ENCODE data around the gene FAAP20.

Gene FAAP20

DNA sequence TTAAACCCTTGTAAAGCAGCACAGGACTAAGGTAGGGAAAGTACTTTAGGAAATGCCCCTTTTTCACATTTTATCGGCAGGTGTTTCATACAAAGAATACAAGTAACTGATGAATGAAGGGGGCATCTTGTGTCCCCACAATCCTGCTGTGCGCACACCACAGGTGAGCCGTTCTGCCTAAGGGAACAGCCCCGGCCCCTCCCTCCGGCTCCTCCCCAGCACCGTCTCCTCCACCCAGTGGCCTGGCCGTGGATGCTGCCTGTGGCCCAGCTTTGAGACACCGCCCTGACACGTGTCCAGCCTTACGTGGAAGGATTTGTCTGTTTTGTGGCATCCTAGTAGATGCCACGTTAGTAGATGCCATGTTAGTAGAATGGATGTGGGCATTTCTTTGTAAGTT is 12.8 kb downstream of the FAAP20 start:
- in situ Hi-C loops (cut with MboI; ENCODE audit: low sequenced_read_pairs) = loop anchor here (25.0 kb wide), 1 partner anchor 356 kb away; the partner anchor contains the start of genes HES5 and PANK4

DNA sequence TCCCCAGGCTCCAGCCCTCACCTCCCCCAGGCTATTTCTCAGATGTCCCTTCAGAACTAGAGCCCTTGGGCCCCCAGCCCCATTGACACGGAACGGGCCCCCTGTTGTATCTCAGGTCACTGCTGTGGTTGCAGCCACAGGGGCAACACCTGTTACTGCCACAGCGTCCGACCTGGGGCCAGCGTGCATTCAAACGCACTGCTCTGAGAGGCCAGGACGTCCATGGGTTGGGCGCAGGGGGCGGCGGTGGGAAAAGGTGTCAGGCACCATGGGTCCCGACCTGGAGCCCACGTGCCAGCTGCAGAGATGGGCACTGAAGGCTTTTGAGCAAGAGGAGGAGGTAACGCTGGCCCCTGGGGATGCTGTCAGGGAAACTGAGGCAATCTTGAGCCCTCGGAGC is 13.3 kb downstream of the FAAP20 start:
- in situ Hi-C loops (cut with MboI; ENCODE audit: low sequenced_read_pairs) = loop anchor here (25.0 kb wide), 1 partner anchor 356 kb away; the partner anchor contains the start of genes HES5 and PANK4

DNA sequence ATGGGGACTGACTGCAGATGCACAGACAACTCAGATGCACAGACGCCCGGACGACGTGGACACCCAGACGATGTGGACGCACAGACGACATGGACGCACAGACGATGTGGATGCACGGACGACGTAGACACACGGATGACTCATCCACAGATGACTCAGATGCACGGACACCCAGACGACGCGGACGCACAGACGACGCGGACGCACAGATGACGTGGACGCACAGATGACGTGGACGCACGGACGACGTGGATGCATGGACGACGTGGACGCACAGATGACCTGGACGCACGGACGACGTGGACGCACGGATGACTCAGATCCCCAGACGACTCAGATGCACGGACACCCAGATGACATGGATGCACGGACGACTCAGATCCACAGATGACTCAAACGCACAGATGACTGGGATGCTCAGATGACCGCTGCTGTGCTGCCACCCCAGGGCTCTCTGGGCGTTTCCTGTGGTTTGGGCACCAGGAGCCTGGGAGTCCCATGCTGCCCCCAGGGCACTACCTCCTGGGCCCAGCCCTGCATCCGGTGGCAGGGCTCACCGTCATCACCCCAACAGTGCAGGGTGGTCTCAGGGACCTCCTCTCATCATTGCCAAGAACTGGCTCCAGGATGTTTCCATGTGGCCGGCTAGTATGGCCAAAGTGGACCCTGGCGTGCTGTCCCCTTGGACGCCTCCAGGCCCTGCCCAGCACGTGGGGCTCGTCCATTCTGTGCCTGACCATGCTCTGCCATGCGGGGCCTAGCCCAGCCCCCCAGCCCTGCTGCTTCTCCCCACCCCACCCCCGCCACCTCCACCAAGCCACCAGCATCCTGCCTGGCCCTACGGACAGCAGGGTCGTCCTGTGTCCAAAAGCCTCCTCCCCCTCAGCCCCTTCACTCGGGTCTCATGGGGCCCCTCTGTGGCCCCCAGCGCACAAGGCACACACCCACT is 14.0 kb downstream of the FAAP20 start:
- in situ Hi-C loops (cut with MboI; ENCODE audit: low sequenced_read_pairs) = loop anchor here (25.0 kb wide), 1 partner anchor 357 kb away; the partner anchor contains the start of genes HES5 and PANK4

DNA sequence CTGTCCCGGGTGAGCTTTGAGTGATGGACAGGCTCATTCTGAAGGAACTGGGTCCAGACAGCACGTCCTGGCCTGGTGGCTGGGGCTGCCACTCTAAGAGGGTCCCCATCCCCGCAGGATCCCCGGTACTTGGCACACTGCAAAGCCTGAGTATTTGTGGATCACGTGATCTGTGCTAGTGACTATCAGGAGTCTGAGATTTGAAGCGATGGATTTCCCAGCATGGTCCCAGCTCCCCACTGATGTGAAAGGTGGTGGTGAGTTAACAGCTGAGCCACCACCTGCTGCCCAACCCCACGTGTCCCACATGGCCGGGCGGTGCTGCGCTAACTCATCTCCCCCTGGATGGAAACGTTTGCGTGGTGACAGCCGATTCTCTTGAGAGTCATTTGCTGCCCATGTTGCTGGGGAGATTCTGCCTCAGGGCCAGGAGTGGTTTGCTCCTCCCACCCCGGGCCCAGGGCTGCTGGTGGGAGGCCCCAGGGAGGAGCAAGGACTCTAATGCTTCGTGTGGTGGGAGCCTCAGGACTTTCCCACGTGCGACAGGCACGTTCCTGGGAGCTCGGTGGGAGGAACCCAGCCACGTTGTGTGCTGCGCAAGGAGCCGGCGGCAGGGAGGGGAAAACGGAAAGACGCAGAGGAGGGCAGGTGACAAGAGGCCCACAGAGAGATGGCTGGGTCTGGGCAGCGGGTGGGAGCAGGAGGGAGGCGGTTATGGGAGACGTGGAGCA is 15.1 kb downstream of the FAAP20 start:
- in situ Hi-C loops (cut with MboI; ENCODE audit: low sequenced_read_pairs) = loop anchor here (10.0 to 25.0 kb wide), 2 partner anchors 215 to 358 kb away; partner anchors contain the start of genes HES5 and PANK4

DNA sequence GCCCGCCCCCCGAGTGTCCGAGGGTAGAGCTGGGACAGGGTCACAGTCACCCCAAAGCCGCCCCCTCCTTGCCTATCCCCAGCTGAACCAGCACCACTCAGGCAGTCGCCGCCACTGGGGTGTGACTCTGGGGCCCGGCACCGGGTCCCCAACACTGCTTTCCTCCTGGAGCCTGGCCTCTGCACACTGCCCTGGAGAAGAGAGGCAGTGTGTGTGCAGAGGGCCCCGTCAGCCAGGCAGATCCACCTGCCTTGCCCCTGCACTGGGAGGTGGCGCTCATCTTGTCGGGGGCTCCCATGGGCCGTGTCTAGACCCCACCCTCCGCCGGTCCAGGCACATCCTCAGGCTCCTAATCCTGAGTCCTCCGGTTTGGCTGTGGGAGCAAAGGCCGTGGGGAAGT is 15.7 kb downstream of the FAAP20 start:
- in situ Hi-C loops (cut with MboI; ENCODE audit: low sequenced_read_pairs) = loop anchor here (10.0 to 25.0 kb wide), 2 partner anchors 214 to 358 kb away; partner anchors contain the start of genes HES5 and PANK4

DNA sequence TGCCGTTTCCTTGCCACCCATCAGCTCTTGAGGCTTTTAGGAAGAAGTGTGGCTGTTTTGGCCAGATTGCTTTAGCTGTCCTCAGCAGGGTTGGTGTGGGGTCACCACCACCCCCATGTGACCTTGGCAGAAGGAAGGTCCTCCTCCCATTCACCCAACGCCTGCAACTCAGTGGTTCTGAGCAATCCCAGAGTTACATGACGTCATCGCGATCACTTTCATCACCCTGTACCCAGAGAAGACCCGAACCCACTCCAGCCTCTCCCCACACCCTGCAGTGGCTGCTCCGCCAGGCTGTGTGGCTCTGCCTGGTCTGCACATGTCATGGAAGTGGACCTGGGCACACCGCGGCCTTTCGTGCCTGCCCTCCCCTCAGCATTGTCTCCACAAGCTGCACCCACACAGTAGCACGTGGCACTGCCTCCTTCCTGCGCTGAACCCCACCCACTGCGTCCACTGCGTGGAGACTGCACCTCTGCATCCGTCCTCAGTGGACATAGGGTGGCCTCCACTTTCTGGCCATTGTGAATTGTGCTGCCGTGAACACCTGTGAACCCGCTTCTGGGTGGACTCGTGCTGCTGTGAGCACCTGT is 16.5 kb downstream of the FAAP20 start:
- in situ Hi-C loops (cut with MboI; ENCODE audit: low sequenced_read_pairs) = loop anchor here (10.0 to 25.0 kb wide), 2 partner anchors 213 to 359 kb away; partner anchors contain the start of genes HES5 and PANK4

DNA sequence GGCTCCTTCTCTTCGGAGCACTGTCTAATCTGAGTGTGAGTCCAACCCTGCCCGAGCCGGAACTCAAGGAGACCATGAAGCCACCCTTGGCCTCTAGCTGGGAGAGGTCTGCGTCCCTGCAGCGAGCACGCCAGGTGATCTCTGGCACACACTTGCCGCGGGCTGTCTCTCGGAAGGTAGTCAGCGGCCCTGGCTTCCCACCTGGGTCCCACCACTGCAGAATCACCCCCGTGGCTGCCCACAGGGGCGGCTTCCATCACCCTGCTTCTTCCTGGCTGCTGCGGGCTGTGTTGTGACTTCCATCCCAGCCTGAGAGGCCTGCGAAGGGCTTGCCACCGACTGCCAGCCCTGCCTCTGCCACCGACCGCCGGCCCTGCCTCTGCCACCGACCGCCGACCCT is 17.0 kb downstream of the FAAP20 start:
- in situ Hi-C loops (cut with MboI; ENCODE audit: low sequenced_read_pairs) = loop anchor here (10.0 to 25.0 kb wide), 2 partner anchors 213 to 360 kb away; partner anchors contain the start of genes HES5 and PANK4

DNA sequence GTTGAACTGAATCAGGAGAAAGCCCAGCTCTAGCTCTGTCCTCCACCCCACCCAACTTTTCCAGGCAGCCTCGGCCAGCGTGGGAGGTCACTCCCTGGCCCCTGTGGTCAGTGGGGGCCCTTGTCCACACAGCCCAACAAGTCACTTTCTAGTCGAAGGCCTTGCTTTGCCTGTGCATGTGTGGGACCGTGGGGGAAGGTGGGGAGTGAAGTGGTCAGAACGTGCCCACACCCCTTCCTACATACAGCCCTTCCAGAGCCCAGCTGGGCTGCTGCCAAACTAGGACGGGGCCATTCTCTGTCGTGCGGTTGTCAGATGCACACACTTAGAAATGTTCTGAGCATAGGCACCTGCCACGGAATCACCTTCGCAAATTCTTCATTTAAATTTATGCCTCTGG is 18.0 kb downstream of the FAAP20 start:
- in situ Hi-C loops (cut with MboI; ENCODE audit: low sequenced_read_pairs) = loop anchor here (10.0 to 25.0 kb wide), 2 partner anchors 212 to 361 kb away; partner anchors contain the start of genes HES5 and PANK4

DNA sequence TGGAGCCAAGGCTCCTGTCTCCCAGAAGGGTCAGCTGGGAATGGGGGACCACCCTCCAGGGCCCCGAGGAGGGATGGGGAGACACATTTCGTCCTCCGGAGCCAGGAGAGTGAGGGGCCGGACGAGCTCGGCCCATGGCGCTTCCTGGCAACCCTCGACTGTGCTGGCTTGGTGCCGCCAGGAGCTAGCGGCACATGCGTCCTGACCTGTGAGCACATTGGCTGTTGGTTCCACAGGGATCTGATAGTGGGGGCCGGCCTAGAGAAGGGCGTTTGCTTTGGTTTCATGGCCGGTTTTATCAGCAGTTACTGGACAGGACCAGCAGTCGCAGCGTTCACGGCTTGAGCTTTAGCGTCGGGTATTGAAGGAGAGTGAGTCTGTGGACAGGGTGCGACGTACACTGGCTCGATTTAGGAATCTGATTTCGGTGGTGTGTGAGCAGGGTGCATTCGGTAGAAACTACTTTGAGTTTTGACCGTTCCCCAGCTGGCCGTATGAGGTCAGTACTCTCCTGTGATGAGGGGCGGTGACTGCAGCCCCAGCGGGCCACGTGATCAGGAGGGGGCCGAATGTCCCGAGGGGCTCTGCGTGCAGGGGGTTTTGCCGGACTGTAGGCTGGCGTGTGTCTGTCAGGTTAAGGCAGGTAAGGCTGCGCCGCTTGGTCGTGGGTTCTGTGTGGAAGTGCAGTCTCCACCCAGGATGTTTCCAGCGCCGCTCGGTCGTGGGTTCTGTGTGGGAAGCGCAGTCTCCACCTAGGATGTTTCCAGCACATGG is 18.7 kb downstream of the FAAP20 start:
- in situ Hi-C loops (cut with MboI; ENCODE audit: low sequenced_read_pairs) = loop anchor here (10.0 to 25.0 kb wide), 2 partner anchors 211 to 361 kb away; partner anchors contain the start of genes HES5 and PANK4

DNA sequence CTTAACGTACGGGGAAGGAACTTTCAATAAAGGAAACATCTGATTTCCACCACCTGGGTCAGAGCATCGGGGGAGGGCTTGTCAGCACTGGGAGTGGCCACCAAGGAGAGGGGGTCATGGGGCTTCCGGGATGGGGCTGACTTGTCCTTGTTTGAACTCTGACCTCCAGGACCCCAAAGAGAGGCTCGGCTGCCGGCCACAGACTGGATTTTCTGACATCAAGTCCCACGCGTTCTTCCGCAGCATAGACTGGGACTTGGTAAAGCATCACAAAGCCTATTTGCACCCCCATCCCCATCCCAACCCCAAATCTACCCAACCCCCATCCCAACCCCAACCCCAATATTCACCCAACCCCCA is 19.5 kb downstream of the FAAP20 start:
- in situ Hi-C loops (cut with MboI; ENCODE audit: low sequenced_read_pairs) = loop anchor here (10.0 to 25.0 kb wide), 2 partner anchors 210 to 362 kb away; partner anchors contain the start of genes HES5 and PANK4

DNA sequence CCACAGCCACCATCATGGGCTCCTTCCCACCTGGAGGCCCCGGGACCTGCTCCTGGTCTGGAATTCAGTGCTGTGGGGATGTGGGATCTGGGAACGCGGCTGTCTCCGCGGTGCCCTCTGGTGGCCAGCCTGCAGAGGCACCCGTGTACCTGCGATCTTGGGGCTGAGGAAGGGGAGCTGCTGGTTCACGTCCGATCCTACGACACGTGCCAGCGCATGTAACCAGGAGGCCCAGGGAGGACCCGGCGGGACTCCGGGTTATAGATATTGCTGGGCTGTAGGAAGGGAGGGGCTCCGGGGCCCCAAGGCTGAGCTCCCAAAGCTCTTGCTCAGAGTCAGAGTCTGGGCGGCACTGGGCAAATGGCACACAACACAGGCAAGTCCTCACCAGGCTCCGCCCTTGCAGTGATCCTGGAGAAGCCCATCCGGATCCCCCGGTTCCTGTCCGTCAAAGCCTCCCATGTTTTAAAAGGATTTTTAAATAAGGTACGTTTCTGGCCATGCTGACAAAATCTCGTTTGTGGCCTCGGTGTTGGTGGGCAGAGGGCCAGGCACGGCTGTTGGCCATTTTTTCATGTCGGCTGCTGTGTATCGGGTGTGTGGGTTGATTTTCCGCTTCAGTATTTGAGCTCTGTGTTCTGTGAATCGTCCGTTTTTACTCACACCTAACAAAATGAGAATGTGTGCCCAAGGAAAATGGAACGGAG is 20.1 kb downstream of the FAAP20 start:
- in situ Hi-C loops (cut with MboI; ENCODE audit: low sequenced_read_pairs) = loop anchor here (10.0 to 25.0 kb wide), 2 partner anchors 210 to 363 kb away; partner anchors contain the start of genes HES5 and PANK4

DNA sequence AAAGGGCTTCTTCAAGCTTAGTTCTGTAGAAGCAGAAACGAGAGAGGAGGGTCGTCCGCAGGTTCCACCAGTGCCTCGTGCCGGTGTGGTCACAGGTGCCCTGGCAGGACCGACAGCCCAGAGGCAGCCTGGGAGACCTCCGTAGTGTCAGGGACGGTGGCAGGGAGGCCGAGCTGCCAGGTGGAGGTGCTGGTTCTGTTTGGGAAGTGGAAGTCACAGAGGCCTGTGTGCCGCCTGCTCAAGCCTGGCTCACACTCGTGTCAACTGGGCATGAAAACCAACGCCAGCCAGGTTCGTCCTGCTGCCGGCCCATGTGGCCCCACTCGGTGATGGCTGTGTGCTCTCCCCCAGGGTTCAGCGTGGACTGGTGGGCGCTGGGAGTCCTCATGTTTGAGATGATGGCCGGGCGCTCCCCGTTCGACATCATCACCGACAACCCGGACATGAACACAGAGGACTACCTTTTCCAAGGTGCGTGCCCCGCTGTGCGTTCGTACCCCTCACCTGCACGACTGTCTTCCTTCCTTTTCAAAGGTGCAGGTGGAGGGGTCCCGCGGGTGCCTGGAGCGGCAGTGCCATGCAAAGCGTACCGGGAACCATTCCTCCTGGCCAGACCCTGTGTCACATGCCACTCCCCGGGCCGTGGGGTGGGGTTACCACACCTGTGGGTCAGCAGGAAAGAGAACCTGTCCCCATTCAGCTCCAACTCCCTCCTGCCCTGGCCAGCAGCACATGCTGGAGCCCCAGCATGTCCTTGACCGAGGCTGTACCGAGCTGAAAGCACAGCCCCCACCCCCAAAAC is 20.8 kb downstream of the FAAP20 start:
- in situ Hi-C loops (cut with MboI; ENCODE audit: low sequenced_read_pairs) = loop anchor here (10.0 kb wide), 1 partner anchor 209 kb away; no protein-coding TSS in a partner anchor

DNA sequence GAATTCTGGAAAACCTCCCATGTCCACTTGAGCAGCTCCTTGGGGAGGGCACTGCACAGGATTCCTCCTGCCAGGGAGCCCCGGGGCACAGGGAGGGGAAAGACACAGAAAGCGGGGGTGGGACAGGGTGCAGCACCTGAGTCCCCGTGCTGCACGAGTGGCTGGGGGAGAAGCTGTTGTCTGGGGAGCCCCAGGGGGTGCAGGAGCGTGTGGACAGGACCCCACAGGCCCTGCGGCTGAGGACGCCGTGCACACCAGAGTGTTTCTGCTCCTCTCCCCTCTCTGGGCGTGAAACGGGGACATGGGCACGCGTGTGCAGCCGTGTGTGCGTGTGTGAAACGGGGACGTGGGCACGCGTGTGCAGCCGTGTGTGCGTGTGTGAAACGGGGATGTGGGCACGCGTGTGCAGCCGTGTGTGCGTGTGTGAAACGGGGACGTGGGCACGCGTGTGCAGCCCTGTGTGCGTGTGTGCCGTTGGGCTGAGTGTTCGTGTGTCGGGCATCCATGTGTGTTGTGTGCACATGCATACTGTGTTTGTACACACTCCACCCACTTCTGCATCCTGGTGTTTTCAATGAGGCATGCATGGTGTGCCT is 21.9 kb downstream of the FAAP20 start:
- in situ Hi-C loops (cut with MboI; ENCODE audit: low sequenced_read_pairs) = loop anchor here (10.0 kb wide), 1 partner anchor 208 kb away; no protein-coding TSS in a partner anchor

DNA sequence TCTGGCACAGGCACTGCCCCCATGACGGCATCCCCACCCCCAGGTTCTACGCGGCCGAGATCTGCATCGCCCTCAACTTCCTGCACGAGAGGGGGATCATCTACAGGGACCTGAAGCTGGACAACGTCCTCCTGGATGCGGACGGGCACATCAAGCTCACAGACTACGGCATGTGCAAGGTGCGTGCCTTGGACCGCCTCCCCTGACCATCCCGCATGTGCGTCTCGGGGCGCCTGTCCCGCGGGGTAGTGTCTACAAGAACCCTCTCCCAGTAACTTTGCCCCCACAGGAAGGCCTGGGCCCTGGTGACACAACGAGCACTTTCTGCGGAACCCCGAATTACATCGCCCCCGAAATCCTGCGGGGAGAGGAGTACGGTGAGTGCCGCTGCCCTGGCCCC is 22.6 kb downstream of the FAAP20 start:
- in situ Hi-C loops (cut with MboI; ENCODE audit: low sequenced_read_pairs) = loop anchor here (10.0 kb wide), 1 partner anchor 207 kb away; no protein-coding TSS in a partner anchor

DNA sequence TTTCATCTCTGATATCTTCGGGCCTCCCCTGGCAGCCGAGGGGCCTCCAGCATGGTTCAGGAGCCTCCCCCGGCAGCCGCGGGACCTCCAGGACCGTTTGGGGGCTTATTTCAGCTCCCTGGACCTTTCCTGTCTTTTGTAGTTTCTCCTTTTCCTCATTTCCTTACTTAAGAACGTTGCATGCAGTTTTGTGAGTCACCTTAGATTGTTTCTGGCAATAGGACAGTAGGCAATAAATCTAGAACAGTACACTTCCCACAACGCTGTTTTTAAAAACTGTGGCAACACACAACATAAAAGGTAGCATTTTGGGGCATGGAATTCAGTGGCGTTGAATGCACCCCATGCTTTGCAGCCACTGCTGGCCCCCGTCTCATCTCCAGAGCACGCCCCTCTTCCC is 24.4 kb downstream of the FAAP20 start:
- in situ Hi-C loops (cut with MboI; ENCODE audit: low sequenced_read_pairs) = loop anchor here (10.0 kb wide), 1 partner anchor 205 kb away; no protein-coding TSS in a partner anchor

DNA sequence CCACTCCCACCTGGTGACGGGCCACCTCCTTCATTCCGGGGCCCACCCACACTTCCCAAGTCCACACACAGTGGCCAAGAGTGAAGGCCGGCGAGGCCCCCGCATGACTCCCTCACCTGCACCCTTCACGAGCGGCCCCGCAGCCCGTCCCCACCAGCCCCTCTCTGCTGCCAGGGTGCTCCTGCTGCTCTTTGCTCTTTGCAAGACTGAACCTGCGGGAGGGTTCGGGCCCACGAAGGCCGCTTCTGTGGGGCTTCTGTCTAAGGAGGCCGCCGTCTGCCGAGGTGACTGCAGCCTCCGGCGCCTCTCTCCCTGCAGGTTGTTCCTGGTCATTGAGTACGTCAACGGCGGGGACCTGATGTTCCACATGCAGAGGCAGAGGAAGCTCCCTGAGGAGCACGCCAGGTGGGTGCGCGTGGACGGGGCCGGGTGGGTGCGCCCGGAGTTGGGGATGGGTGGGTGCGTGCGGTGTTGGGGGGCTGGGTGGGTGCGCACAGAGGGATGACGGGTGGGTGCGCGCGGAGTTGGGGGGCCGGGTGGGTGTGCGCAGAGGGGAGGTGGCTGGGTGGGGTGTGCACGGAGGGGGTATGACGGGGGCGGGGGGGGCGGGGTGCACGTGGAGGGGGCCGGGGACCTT is 25.3 kb downstream of the FAAP20 start:
- in situ Hi-C loops (cut with MboI; ENCODE audit: low sequenced_read_pairs) = no loop called here

DNA sequence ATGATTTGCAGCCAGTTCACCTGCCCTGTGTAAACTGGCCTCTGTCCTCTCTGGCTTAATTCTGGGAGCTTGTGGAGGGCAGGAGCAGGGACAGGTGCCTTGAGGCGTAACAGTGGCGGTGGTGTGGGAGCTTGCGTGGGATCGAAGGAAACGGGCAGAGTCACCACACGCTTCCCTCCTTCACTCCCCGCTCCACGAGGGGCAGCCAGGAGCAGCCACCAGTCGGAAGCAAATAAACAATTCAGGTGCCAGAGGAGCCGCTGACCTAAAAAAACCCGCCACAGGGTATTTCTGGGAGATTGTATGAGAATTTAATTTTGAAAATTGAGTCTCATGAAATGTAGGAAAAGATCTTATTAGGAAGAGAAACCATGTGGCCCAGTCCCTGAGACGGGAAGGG is 26.0 kb downstream of the FAAP20 start:
- in situ Hi-C loops (cut with MboI; ENCODE audit: low sequenced_read_pairs) = no loop called here

Measured in HL-60/S4 (cell line).